Thymus (tissue), 11 donors: ENCODE results near the gene RPS6KA2. TPM values are rescaled to one million over a fixed set of nuclear protein-coding genes. Genes with fewer than 3 reads are reported as not detected.

Experiments used
- DNase-seq, 9 donors: peaks; one replicate each; pipeline ENCODE4 v3.0.0-alpha.2; 2013; ENCODE audit warnings: low spot score in 9 of 9, low read depth in 6 of 9, missing footprints in 1 of 9
- H3K27ac ChIP-seq, 2 donors: one replicate each; pipeline ENCODE4 v1.5.1; 2013; ENCODE audit warnings: control low read depth in 1 of 2, low read depth in 1 of 2, low read length in 1 of 2, mild to moderate bottlenecking in 1 of 2, moderate library complexity in 1 of 2
- H3K27me3 ChIP-seq, 2 donors: one replicate each; pipeline ENCODE4 v1.5.1; 2013; ENCODE audit warnings: low read length in 1 of 2; ENCODE audit not compliant: control insufficient read depth in 2 of 2, insufficient read depth in 1 of 2
- H3K36me3 ChIP-seq, 2 donors: one replicate each; pipeline ENCODE4 v1.5.1; 2013; ENCODE audit warnings: low read length in 1 of 2, mild to moderate bottlenecking in 1 of 2, moderate library complexity in 1 of 2; ENCODE audit not compliant: control insufficient read depth in 2 of 2, insufficient read depth in 2 of 2
- H3K4me1 ChIP-seq, 2 donors: one replicate each; pipeline ENCODE4 v1.5.1; 2013; ENCODE audit warnings: low read length in 2 of 2; ENCODE audit not compliant: control insufficient read depth in 2 of 2, insufficient read depth in 2 of 2
- H3K4me3 ChIP-seq, 2 donors: one replicate each; pipeline ENCODE4 v1.5.1; 2013; ENCODE audit warnings: low read length in 2 of 2, control low read depth in 1 of 2, mild to moderate bottlenecking in 1 of 2
- H3K9me3 ChIP-seq, 2 donors: one replicate each; pipeline ENCODE4 v1.5.1; 2013; ENCODE audit warnings: low read length in 1 of 2, mild to moderate bottlenecking in 1 of 2; ENCODE audit not compliant: control insufficient read depth in 2 of 2, insufficient read depth in 1 of 2
- WGBS: extraction: QIAGEN DNeasy Blood & Tissue Kit; methylation state at CpG from one replicate; pipeline ENCODE4 v1.1.7; 2013; 5-methylcytosine and 5-hydroxymethylcytosine counted together
- polyA plus RNA-seq: library from polyadenylated mRNA; stranded (reverse); fragments of 200-250 nt; gene quantifications from one replicate; pipeline ENCODE4 v1.2.3, GENCODE V29; 2013
- total RNA-seq: library from RNA; stranded (reverse); fragments of 120-200 nt; gene quantifications from one replicate; pipeline ENCODE4 v1.2.4, GENCODE V29; 2013
- donor health status: healthy.

The RPS6KA2 gene
- total and polyA plus RNA-seq, 2 donors: 2.9 to 12.3 TPM

DNA sequence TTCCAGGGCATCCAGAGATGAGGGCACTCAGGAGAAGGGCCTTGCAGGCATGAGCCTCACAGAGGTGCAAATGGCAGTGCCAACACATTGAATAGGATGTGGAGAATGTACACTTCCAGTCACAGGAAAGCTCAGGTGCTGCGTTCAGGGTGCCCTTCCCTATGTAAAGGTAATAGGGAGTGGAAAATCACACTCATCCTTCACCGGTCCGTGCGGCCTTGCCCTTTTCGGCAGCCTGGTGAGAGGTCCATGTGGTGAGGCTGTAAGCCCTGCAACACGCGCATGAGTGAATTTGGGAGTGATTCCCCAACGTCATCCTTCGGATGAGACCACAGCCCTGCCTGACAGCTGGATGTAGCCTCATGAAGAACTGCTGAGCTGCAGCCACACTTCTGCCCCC lies 43.0 kb upstream of the RPS6KA2 start:
- H3K27me3 ChIP-seq: peaks cover 0 to 30% of the 10 kb centered on the region in 2 donors
- no peak for DNase-seq
- no peak overlapping the region for H3K27ac ChIP-seq
- peaks cover 0 to 7% of the 10 kb centered on the region in 2 donors for H3K4me1 ChIP-seq
- H3K9me3 ChIP-seq: peaks cover 0 to 5% of the 10 kb centered on the region in 2 donors
- WGBS: 98% methylated on average over 9 of the region's 9 CpGs
- H3K4me3 ChIP-seq: no peak overlapping the region
- H3K36me3 ChIP-seq: no peaks in the 10 kb centered on the region

DNA sequence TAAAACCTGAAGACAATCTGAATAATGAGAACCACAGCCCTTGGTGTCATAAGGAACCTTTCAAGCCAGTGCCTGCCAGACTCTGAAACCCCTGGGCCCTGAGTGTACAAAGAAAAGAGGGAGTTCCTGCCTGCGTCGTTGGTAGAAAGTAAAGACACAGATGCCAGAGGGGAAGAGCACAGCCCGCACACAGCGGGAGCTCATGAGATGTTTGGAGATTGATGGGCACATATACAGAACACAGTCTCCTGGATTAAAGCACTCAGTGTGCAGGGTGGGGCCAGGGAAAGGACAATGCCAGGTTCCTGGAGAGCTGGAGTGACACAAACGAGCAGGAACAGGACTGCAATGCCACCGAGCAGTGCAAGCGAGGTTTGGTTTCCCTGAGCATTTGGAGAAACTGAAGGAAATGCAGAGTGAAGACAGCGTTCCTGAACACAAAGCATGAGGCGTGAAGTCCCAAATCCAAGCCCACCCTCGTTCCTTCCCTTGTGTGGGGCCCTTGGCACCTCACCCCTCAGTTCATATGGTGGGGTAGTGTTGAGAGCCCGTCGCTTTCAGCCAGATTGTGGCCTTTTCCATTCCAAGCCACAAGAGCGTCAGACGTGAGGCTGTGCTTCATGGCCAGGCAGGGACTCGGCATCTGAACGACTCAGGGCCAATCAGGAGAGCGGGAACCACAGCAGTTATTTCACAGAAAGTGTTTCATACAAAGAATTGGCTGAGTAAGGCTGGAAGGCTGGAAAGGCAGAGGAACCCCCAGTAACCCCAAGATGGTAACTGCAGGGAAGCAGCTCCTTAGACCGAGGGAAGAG lies 41.0 kb upstream of the RPS6KA2 start:
- no peak for DNase-seq

DNA sequence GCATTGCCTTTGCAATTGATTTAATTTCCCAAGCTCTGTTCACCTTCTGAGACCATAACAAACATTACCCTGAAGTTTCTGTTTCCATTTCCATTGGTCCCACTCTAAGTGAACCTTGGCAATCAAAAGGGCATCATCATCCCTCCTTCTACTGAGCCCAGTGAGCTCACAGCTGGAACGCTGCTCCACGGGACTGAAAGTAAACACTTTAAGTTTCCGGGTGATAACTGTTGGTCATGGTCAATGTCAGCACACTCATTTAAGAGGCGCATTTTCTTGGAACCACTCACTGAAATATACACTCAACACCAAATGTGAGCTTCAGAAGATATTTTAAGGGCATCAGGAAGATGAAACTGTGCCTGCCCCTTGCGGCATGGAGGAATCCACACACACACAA lies 37.1 kb upstream of the RPS6KA2 start:
- peaks cover 0 to 13% of the 10 kb centered on the region in 2 donors for H3K27me3 ChIP-seq
- H3K4me3 ChIP-seq: no peak overlapping the region
- no peaks in the 10 kb centered on the region for H3K4me1 ChIP-seq
- 92% methylated on average over 5 of the region's 5 CpGs for WGBS
- H3K27ac ChIP-seq: no peak overlapping the region
- no peaks in the 10 kb centered on the region for H3K9me3 ChIP-seq
- DNase-seq: no peak
- H3K36me3 ChIP-seq: no peaks in the 10 kb centered on the region

More for the DNA sequence above, 41.0 kb upstream of the RPS6KA2 start:
- WGBS: 92% methylated on average over 18 of the region's 18 CpGs
- Histone ChIP-seq H3K27ac (no peak overlapping the region), H3K4me3 (no peak overlapping the region), H3K27me3 (peaks cover 0 to 22% of the 10 kb centered on the region in 2 donors), H3K9me3 (no peaks in the 10 kb centered on the region), H3K36me3 (no peaks in the 10 kb centered on the region), H3K4me1 (peaks cover 0 to 2% of the 10 kb centered on the region in 2 donors)

DNA sequence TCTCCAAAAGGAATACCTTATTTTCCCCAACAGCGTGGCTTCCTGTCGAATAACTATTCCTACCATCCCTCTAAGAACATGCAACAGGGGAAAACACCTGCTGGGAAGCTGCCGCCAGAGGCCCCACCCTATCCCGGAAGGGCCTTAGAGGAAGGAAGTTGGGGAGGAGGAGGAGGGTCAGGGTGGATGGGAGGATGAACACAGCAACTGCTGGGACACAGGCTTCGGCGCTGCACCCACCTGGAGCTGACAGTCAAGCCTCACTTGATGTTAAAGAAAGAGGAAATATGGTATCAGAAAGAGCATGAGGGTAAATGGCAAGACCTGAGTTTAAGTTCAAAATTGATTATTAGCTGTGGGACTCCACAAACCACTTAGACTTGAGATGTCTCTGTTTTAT lies 36.5 kb upstream of the RPS6KA2 start:
- H3K4me1 ChIP-seq: no peaks in the 10 kb centered on the region
- H3K9me3 ChIP-seq: no peaks in the 10 kb centered on the region
- 71% methylated on average over 6 of the region's 6 CpGs for WGBS
- no peak overlapping the region for H3K27ac ChIP-seq
- no peaks in the 10 kb centered on the region for H3K36me3 ChIP-seq
- DNase-seq: no peak
- H3K27me3 ChIP-seq: peaks cover 0 to 17% of the 10 kb centered on the region in 2 donors
- H3K4me3 ChIP-seq: no peak overlapping the region

DNA sequence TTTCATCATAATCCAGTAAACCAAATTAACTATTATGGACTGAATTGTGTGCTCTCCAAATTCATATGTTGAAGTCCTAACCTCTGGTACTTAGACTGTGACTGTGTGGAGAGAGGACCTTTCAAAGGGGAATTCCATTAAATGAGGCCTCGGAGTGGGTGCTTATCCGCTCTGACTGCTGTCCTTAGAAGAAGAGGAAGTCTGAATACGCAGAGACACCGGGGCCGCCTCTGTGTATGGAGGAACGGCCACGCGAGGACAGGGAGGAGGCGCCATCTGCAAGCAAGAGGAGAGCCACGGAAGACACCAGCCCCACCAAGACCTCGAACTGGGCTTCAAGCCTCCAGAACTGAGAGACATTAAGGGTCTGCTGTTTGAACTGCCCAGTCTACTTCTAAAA lies 35.6 kb upstream of the RPS6KA2 start:
- no peaks in the 10 kb centered on the region for H3K4me1 ChIP-seq
- no peak overlapping the region for H3K4me3 ChIP-seq
- WGBS: 89% methylated on average over 11 of the region's 11 CpGs
- no peak for DNase-seq
- H3K27ac ChIP-seq: no peak overlapping the region
- H3K27me3 ChIP-seq: peaks cover 0 to 22% of the 10 kb centered on the region in 2 donors
- no peaks in the 10 kb centered on the region for H3K36me3 ChIP-seq
- no peaks in the 10 kb centered on the region for H3K9me3 ChIP-seq

DNA sequence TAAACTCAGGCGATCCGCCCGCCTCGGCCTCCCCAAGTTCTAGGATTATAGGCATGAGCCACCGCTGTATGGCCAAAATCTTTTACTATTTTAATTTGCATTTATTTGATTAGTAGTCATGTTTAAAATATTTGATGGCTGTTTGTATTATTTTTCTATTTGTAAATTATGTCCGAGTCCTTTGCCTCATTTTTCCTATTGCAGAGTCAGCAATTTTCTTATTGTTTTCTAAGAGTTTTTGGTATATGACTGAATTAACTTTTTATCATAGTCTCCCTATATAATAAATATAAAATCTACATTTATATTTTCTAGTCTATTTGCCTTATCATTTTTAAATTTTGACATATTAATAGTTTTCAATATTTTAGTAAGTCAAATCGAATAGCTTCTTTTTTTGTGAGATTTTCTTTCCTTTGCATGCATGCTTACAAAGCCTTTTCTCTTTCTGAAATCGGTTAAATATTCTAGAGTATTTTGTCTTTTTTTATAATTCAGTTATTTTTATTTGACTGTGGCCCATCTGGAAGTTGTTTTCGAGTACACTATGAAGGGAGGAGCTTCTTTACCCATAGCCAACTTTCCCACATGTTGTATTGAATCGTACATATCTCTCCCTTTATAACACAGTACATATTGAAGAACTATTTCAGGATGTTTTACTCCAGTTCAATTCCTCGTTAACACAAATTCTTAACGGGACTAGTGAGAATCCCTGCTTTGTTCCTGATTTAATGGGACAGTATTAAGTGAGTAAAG lies 34.5 kb upstream of the RPS6KA2 start:
- 97% methylated on average over 12 of the region's 12 CpGs for WGBS
- H3K27me3 ChIP-seq: peaks cover 0 to 34% of the 10 kb centered on the region in 2 donors
- DNase-seq: no peak
- no peaks in the 10 kb centered on the region for H3K9me3 ChIP-seq
- H3K4me1 ChIP-seq: peaks cover 0 to 6% of the 10 kb centered on the region in 2 donors
- no peaks in the 10 kb centered on the region for H3K36me3 ChIP-seq
- no peak overlapping the region for H3K4me3 ChIP-seq
- H3K27ac ChIP-seq: no peak overlapping the region

DNA sequence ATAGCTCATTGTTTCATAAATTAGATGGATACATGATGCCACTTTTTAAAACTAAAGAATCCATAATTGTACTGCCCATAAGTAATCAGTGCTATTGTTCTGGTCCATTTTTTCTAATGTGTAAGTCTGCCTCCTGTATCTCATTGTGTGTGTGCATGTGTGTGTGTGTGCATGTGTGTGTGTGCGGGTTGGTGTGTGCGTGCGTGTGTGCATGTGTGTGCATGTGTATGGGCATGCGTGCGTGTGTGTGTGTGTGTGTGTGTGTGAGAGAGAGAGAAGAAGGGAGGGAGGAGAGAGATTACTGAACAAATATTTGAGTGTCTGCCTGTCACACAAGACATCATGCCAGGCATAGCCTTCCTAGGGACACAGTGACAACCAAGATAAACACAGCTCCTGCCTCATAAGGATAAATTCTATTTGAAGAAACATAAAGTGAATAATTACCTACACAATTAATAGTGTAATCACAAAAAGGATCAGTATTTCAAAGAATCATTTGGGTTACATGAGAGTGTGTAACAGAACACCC lies 33.2 kb upstream of the RPS6KA2 start:
- H3K9me3 ChIP-seq: peaks cover 0 to 1% of the 10 kb centered on the region in 2 donors
- no peaks in the 10 kb centered on the region for H3K36me3 ChIP-seq
- WGBS: 81% methylated on average over 5 of the region's 5 CpGs
- peaks cover 0 to 9% of the 10 kb centered on the region in 2 donors for H3K4me1 ChIP-seq
- peaks cover 6 to 47% of the 10 kb centered on the region in 2 donors for H3K27me3 ChIP-seq
- no peak for DNase-seq
- H3K4me3 ChIP-seq: no peak overlapping the region
- no peak overlapping the region for H3K27ac ChIP-seq

DNA sequence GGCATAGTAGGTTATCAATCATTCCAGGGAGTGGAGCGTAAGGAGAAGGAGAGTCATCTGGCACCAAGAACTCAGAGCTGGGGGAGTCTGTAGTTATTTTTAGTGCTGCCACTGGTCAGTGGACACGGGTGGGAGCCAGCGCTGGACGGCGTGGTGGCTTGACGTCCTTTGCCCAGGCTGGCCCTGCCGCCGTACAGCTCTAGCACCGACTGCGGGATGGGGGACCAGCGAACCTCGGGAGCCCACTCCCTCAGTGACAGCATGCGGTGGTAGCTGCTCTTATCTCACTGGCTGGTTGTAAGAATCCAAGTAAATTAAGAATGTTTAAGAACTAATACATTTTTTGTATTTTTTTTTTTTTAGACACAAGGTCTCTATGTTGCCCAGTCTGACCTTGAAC lies 32.5 kb upstream of the RPS6KA2 start:
- Histone ChIP-seq H3K27ac (no peak overlapping the region), H3K4me1 (peaks cover 0 to 9% of the 10 kb centered on the region in 2 donors), H3K36me3 (no peaks in the 10 kb centered on the region), H3K4me3 (no peak overlapping the region), H3K27me3 (peaks cover 6 to 49% of the 10 kb centered on the region in 2 donors), H3K9me3 (peaks cover 0 to 1% of the 10 kb centered on the region in 2 donors)
- no peak for DNase-seq
- WGBS: 97% methylated on average over 13 of the region's 13 CpGs

DNA sequence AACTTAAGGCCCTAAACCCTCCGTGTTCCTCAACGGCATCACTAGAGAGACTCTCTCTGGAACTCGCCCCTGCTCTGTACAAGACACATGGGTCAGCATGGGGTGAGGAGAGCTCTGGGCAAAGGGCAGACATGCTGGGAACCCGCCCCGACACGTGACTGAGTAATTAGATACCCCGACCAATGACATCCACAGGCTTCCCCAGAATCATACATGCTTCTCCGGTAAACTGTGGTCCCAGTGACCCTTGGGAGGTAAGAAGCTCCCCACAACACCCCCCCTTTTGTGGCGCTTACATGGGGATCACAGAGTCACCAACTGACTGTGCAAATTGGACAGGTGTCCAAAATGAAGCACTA lies 31.7 kb upstream of the RPS6KA2 start:
- peaks cover 0 to 9% of the 10 kb centered on the region in 2 donors for H3K4me1 ChIP-seq
- peaks cover 0 to 1% of the 10 kb centered on the region in 2 donors for H3K9me3 ChIP-seq
- no peak overlapping the region for H3K27ac ChIP-seq
- no peak overlapping the region for H3K4me3 ChIP-seq
- no peaks in the 10 kb centered on the region for H3K36me3 ChIP-seq
- WGBS: 91% methylated on average over 9 of the region's 9 CpGs
- H3K27me3 ChIP-seq: peaks cover 6 to 52% of the 10 kb centered on the region in 2 donors
- DNase-seq: no peak
